ENCODE measurements around the gene MTARC2. TPM values are rescaled to one million over a fixed set of nuclear protein-coding genes. Genes with fewer than 3 reads are reported as not detected.

The MTARC2 gene
- total and polyA plus RNA-seq, 2 of the 13 experiments (the other 11 are each of a cell fraction or from before 2014, with no cell fraction given), result 8.5 to 10.1 TPM

GRCh38 chr1:220748089-220748934, at the start of gene MTARC2 (continued):
- no peak for TF ChIP-seq CEBPZ (IDR thresholded peaks at IDR 0.05; ENCODE audit: low read length)
- peak; percentile 34; the same call in 1 of the 2 replicates for TF ChIP-seq NCOA2 (CRISPR knock-in tag; IDR thresholded peaks at IDR 0.05)
- TF ChIP-seq ZNF441 (CRISPR knock-in tag; IDR thresholded peaks at IDR 0.05; ENCODE audit: borderline replicate concordance), result no peak
- TF ChIP-seq TFDP1 (CRISPR knock-in tag; IDR thresholded peaks at IDR 0.05; ENCODE audit: borderline replicate concordance), result no peak
- no peak for TF ChIP-seq ZFAT (CRISPR knock-in tag; conservative IDR thresholded peaks at IDR 0.05)
- no peak for TF ChIP-seq CREB1 (IDR thresholded peaks at IDR 0.05)
- TF ChIP-seq CREB1 (CRISPR knock-in tag; IDR thresholded peaks at IDR 0.05), result no peak; the same call in 1 of the 2 replicates
- TF ChIP-seq HNF1A (IDR thresholded peaks at IDR 0.05; ENCODE audit: low read depth), result no peak
- TF ChIP-seq HNF1A (CRISPR knock-in tag; IDR thresholded peaks at IDR 0.05; ENCODE audit: borderline replicate concordance), result 0 out of 2 replicates have a peak, but pooled peaks have one; percentile 21
- TF ChIP-seq ZNF317 (CRISPR knock-in tag; IDR thresholded peaks at IDR 0.05), result no peak
- 0 out of 2 replicates have a peak, but pooled peaks have one; percentile 43 for TF ChIP-seq SNAPC2 (CRISPR knock-in tag; IDR thresholded peaks at IDR 0.05)
- TF ChIP-seq PHF20 (CRISPR knock-in tag; IDR thresholded peaks at IDR 0.05), result peak; percentile 42; the same call in 1 of the 2 replicates
- TF ChIP-seq NBN (conservative IDR thresholded peaks at IDR 0.05), result no peak
- TF ChIP-seq ZNF75D (CRISPR knock-in tag; IDR thresholded peaks at IDR 0.05; ENCODE audit: borderline replicate concordance), result no peak
- TF ChIP-seq HBP1 (CRISPR knock-in tag; IDR thresholded peaks at IDR 0.05; ENCODE audit: low read depth), result no peak
- TF ChIP-seq ZFYVE20 (CRISPR knock-in tag; IDR thresholded peaks at IDR 0.05; ENCODE audit: borderline replicate concordance, low read depth), result no peak
- no peak for TF ChIP-seq ZBTB26 (CRISPR knock-in tag; IDR thresholded peaks at IDR 0.05; ENCODE audit: borderline replicate concordance)
- peak; percentile 77 for TF ChIP-seq SAP130 (CRISPR knock-in tag; IDR thresholded peaks at IDR 0.05; ENCODE audit: low read depth)

Measured in HepG2 (cell line).